Panc1 (cell line): ENCODE data around the gene SMTNL2. TPM values are rescaled to one million over a fixed set of nuclear protein-coding genes. Genes with fewer than 3 reads are reported as not detected.

Source experiments
- ATAC-seq: fragments of 200-7000 bp; cut with Tn5 transposase; 2 replicates; pipeline ENCODE4 v1.9.1; 2020; ENCODE audit warnings: mild to moderate bottlenecking, moderate library complexity
- BruUV-seq: library from RNA; stranded (reverse); fragments of 400-500 nt; replicated peaks from 2 replicates; lab custom pipeline; 2021; lab: Mats Ljungman, UMichigan
- CTCF ChIA-PET: fragments of 300-600 bp; sonication (Branson Sonifier 250); formaldehyde crosslinking; loops from one replicate; lab custom pipeline; 2022; ENCODE audit warnings: antibody characterized with exemption; lab: Charles Lee
- POLR2A ChIA-PET: fragments of 300-600 bp; sonication (Branson Sonifier 250); formaldehyde crosslinking; loops from one replicate; lab custom pipeline; 2022; ENCODE audit warnings: antibody characterized with exemption; lab: Charles Lee
- DNase-seq: peaks from one replicate; pipeline ENCODE4 v3.0.0-alpha.2; 2010; ENCODE audit warnings: low read depth, low spot score
- H3K27ac ChIP-seq: 2 replicates; pipeline ENCODE4 v1.5.1; 2011; ENCODE audit warnings: mild to moderate bottlenecking, low read length, inconsistent platforms
- H3K27me3 ChIP-seq: fragments of 200-500 bp; sonication (Bioruptor generic); 2 replicates; pipeline ENCODE4 v1.6.0; 2014; ENCODE audit warnings: low read length, inconsistent platforms; ENCODE audit not compliant: control insufficient read depth, insufficient read depth
- H3K36me3 ChIP-seq: fragments of 200-500 bp; sonication (Bioruptor generic); 2 replicates; pipeline ENCODE4 v1.5.1; 2014; ENCODE audit warnings: inconsistent platforms, mild to moderate bottlenecking, low read length, moderate library complexity; ENCODE audit not compliant: control insufficient read depth, insufficient read depth
- H3K4me1 ChIP-seq: 2 replicates; pipeline ENCODE4 v1.5.1; 2011; ENCODE audit warnings: inconsistent platforms, mild to moderate bottlenecking, low read length, moderate library complexity; ENCODE audit not compliant: control insufficient read depth, insufficient read depth
- H3K4me3 ChIP-seq, 2 experiments: 2 replicates each; pipeline ENCODE4 v1.5.1; 2011 to 2012; ENCODE audit warnings: low read depth in 2 of 2, low read length in 2 of 2, mild to moderate bottlenecking in 2 of 2, inconsistent platforms in 1 of 2, moderate library complexity in 1 of 2
- H3K9me3 ChIP-seq: fragments of 200-500 bp; sonication (Bioruptor generic); 2 replicates; pipeline ENCODE4 v1.5.1; 2014; ENCODE audit warnings: low read depth, mild to moderate bottlenecking, inconsistent platforms, low read length, moderate library complexity; ENCODE audit not compliant: control insufficient read depth, insufficient read depth
- CTCF ChIP-seq: fragments of 450-650 bp; IDR thresholded peaks from 2 replicates; pipeline ENCODE4 v1.5.1; 2017; ENCODE audit warnings: mild to moderate bottlenecking
- POLR2AphosphoS5 ChIP-seq: IDR thresholded peaks from 2 replicates; pipeline ENCODE4 v1.6.1; 2012; ENCODE audit warnings: mild to moderate bottlenecking, low read depth, low read length, moderate library complexity
- REST ChIP-seq, 2 experiments: IDR thresholded peaks; 2 replicates each; pipeline ENCODE4 v1.6.1; 2011 to 2012; ENCODE audit warnings: low read depth in 2 of 2, control low read depth in 1 of 2, low read length in 1 of 2, mild to moderate bottlenecking in 1 of 2, moderate library complexity in 1 of 2; ENCODE audit not compliant: insufficient read depth in 1 of 2
- SIN3A ChIP-seq: IDR thresholded peaks from 2 replicates; pipeline ENCODE4 v1.6.1; 2012; ENCODE audit warnings: low read depth, mild to moderate bottlenecking, low read length, moderate library complexity, borderline replicate concordance; ENCODE audit not compliant: insufficient read depth
- TCF7L2 ChIP-seq: IDR thresholded peaks from 2 replicates; pipeline ENCODE4 v1.6.1; 2011; ENCODE audit warnings: mild to moderate bottlenecking, low read depth, low read length, inconsistent platforms
- in situ Hi-C: cut with HindIII; loops from 2 replicates; pipeline ENCODE4 v1.10.0; 2016; ENCODE audit warnings: low sequenced_read_pairs, low pct_unique_long_range_greater_than_20kb
- intact Hi-C: fragments of 100-400 bp; cut with micrococcal nuclease; formaldehyde crosslinking; loops from one replicate; pipeline ENCODE4 v1.10.0; 2022; ENCODE audit not compliant: unreplicated experiment
- total RNA-seq: library from RNA; stranded (reverse); gene quantifications from one replicate; pipeline ENCODE4 v1.2.1, GENCODE V29; 2021; ENCODE audit not compliant: unreplicated experiment

The SMTNL2 gene
- total RNA-seq, 1 experiment from 2014 or later, result not detected

- H3K9me3 ChIP-seq, result no peaks in the 10 kb centered on the region
- intact Hi-C loops (no loop called here), in situ Hi-C loops (no loop called here)
- DNase-seq (no peak), ATAC-seq (peak; percentile 34)
- peak overlapping the region; percentile 51 for H3K27ac ChIP-seq
- peaks cover 3% of the 10 kb centered on the region; the same call in 1 of the 2 replicates for H3K36me3 ChIP-seq
- H3K4me1 ChIP-seq, result peaks cover 31% of the 10 kb centered on the region
- TF ChIP-seq CTCF (no peak), REST (IDR thresholded peaks at IDR 0.05; ENCODE audit: insufficient read depth in 1 of 2, low read depth in 2 of 2, low read length in 1 of 2) (no peak), TCF7L2 (no peak), POLR2AphosphoS5 (no peak; the same call in 1 of the 2 replicates), SIN3A (no peak)
- H3K4me3 ChIP-seq, result no peak overlapping the region
- CTCF ChIA-PET, result interaction anchor here (0.6 kb wide), 2 partner anchors 102 to 104 kb away, joined by 3 to 4 read pairs; no protein-coding TSS in a partner anchor
- BruUV-seq, result no TSS peak
- POLR2A ChIA-PET, result interaction anchor here (0.6 kb wide), 1 partner anchor 16 kb away, joined by 3 read pairs; no protein-coding TSS in a partner anchor
- no peaks in the 10 kb centered on the region for H3K27me3 ChIP-seq
These were observed 47.5 kb upstream of the SMTNL2 start for GRCh38 chr17:4536742-4537411.

GRCh38 chr17:4537451-4538235, 46.7 kb upstream of the SMTNL2 start:
- Histone ChIP-seq H3K9me3 (no peaks in the 10 kb centered on the region), H3K27me3 (no peaks in the 10 kb centered on the region), H3K36me3 (peaks cover 3% of the 10 kb centered on the region; the same call in 1 of the 2 replicates), H3K4me1 (peaks cover 31% of the 10 kb centered on the region), H3K27ac (peak overlapping the region; percentile 51; the same call in 1 of the 2 replicates), H3K4me3 (no peak overlapping the region)
- ChIA-PET POLR2A (no interaction called here), CTCF (no interaction called here)
- TF ChIP-seq CTCF (no peak), REST (IDR thresholded peaks at IDR 0.05; ENCODE audit: insufficient read depth in 1 of 2, low read depth in 2 of 2, low read length in 1 of 2) (no peak), POLR2AphosphoS5 (no peak), SIN3A (no peak)
- no TSS peak for BruUV-seq
- ATAC-seq (no peak; the same call in 1 of the 2 replicates), DNase-seq (no peak)
- intact Hi-C loops (no loop called here), in situ Hi-C loops (no loop called here)
